ENCODE data around the gene GPBP1L1.

Gene GPBP1L1

GRCh38 chr1:45629035-45629434, 57.3 kb downstream of the GPBP1L1 start:
- H3K4me3 ChIP-seq (ENCODE audit: low read length): no peak overlapping the region
- H3K27me3 ChIP-seq (ENCODE audit: control insufficient read depth, low read length): no peaks in the 10 kb centered on the region
- H3K9me3 ChIP-seq (ENCODE audit: control insufficient read depth, insufficient read depth, low read length): no peaks in the 10 kb centered on the region
- H3K9me2 ChIP-seq (replicated peaks; ENCODE audit: control insufficient read depth, low read length): no peaks in the 10 kb centered on the region
- H3K4me2 ChIP-seq (ENCODE audit: low read length): no peak overlapping the region
- TF ChIP-seq CTCF (IDR thresholded peaks at IDR 0.05; ENCODE audit: low read depth, low read length, poor library complexity, severe bottlenecking): no peak
- no peak for TF ChIP-seq EZH2phosphoT487 (IDR thresholded peaks at IDR 0.05; ENCODE audit: borderline replicate concordance, low read length)
- H3K4me1 ChIP-seq (ENCODE audit: control insufficient read depth, low read length): no peaks in the 10 kb centered on the region
- H3F3A ChIP-seq (ENCODE audit: control insufficient read depth, insufficient read depth): peaks cover 7% of the 10 kb centered on the region
- no peaks in the 10 kb centered on the region for H3K79me2 ChIP-seq (ENCODE audit: control insufficient read depth, low read length)
- H4K20me1 ChIP-seq (ENCODE audit: control insufficient read depth, insufficient read depth, low read depth, low read length): no peaks in the 10 kb centered on the region
- H3K36me3 ChIP-seq (ENCODE audit: control insufficient read depth, low read length): peaks cover 59% of the 10 kb centered on the region
- no peak overlapping the region for H3K27ac ChIP-seq (ENCODE audit: low read depth, low read length)

GRCh38 chr1:45623972-45624371, 62.4 kb downstream of the GPBP1L1 start, which contains the start of gene CCDC17:
Gene CCDC17, minus strand, starts transcription at chr1:45624054. Its CDS starts 145 bp downstream, at chr1:45623909.
- Histone ChIP-seq H3K36me3 (ENCODE audit: control insufficient read depth, low read length) (peaks cover 44% of the 10 kb centered on the region), H3F3A (ENCODE audit: control insufficient read depth, insufficient read depth) (peaks cover 30% of the 10 kb centered on the region)

GRCh38 chr1:45622524-45623394, 63.6 kb downstream of the GPBP1L1 start:
- H3K9me3 ChIP-seq (ENCODE audit: control insufficient read depth, insufficient read depth, low read length): no peaks in the 10 kb centered on the region
- TF ChIP-seq EZH2phosphoT487 (IDR thresholded peaks at IDR 0.05; ENCODE audit: borderline replicate concordance, low read length): no peak
- TF ChIP-seq CTCF (IDR thresholded peaks at IDR 0.05; ENCODE audit: low read depth, low read length, poor library complexity, severe bottlenecking): no peak
- no peaks in the 10 kb centered on the region for H3K27me3 ChIP-seq (ENCODE audit: control insufficient read depth, low read length)
- peaks cover 4% of the 10 kb centered on the region; the same call in 1 of the 2 replicates for H4K20me1 ChIP-seq (ENCODE audit: control insufficient read depth, insufficient read depth, low read depth, low read length)
- no peaks in the 10 kb centered on the region for H3K4me1 ChIP-seq (ENCODE audit: control insufficient read depth, low read length)
- H3K9me2 ChIP-seq (replicated peaks; ENCODE audit: control insufficient read depth, low read length): no peaks in the 10 kb centered on the region
- peaks cover 42% of the 10 kb centered on the region for H3F3A ChIP-seq (ENCODE audit: control insufficient read depth, insufficient read depth)
- H3K36me3 ChIP-seq (ENCODE audit: control insufficient read depth, low read length): peaks cover 47% of the 10 kb centered on the region
- no peak overlapping the region for H3K4me3 ChIP-seq (ENCODE audit: low read length)
- no peaks in the 10 kb centered on the region for H3K79me2 ChIP-seq (ENCODE audit: control insufficient read depth, low read length)
- H3K4me2 ChIP-seq (ENCODE audit: low read length): no peak overlapping the region
- no peak overlapping the region for H3K27ac ChIP-seq (ENCODE audit: low read depth, low read length)

More at GRCh38 chr1:45623972-45624371, 62.4 kb downstream of the GPBP1L1 start, which contains the start of gene CCDC17:
- Histone ChIP-seq H4K20me1 (ENCODE audit: control insufficient read depth, insufficient read depth, low read depth, low read length) (peaks cover 4% of the 10 kb centered on the region; the same call in 1 of the 2 replicates), H3K4me2 (ENCODE audit: low read length) (no peak within 1 kb of the TSS), H3K4me3 (ENCODE audit: low read length) (no peak within 1 kb of the TSS), H3K27me3 (ENCODE audit: control insufficient read depth, low read length) (no peaks in the 10 kb centered on the region), H3K27ac (ENCODE audit: low read depth, low read length) (no peak within 1 kb of the TSS), H3K9me2 (replicated peaks; ENCODE audit: control insufficient read depth, low read length) (no peaks in the 10 kb centered on the region), H3K79me2 (ENCODE audit: control insufficient read depth, low read length) (no peaks in the 10 kb centered on the region), H3K4me1 (ENCODE audit: control insufficient read depth, low read length) (no peaks in the 10 kb centered on the region), H3K9me3 (ENCODE audit: control insufficient read depth, insufficient read depth, low read length) (no peaks in the 10 kb centered on the region)
- TF ChIP-seq EZH2phosphoT487 (IDR thresholded peaks at IDR 0.05; ENCODE audit: borderline replicate concordance, low read length): no peak
- no peak for TF ChIP-seq CTCF (IDR thresholded peaks at IDR 0.05; ENCODE audit: low read depth, low read length, poor library complexity, severe bottlenecking)

Measured in DOHH2 (cell line).